Type B pancreatic cell (in vitro differentiated cells): ENCODE results near the gene JAG2. TPM values are rescaled to one million over a fixed set of nuclear protein-coding genes. Genes with fewer than 3 reads are reported as not detected.
"Not testable (repeated sequence)": the region's sequence is repeated elsewhere in the genome, so short reads cannot be mapped to it uniquely, and the experiment has no call there.

Source experiments
- DNase-seq: peaks from one replicate; pipeline ENCODE4 v3.0.0; 2021; ENCODE audit warnings: mixed read lengths; ENCODE audit not compliant: unreplicated experiment; ENCODE audit errors: extremely low spot score
- H3K27ac Mint-ChIP-seq: 2 replicates; pipeline ENCODE4 v1.8.0; 2021; ENCODE audit warnings: mild to moderate bottlenecking, mixed read lengths
- H3K27me3 Mint-ChIP-seq: 2 replicates; pipeline ENCODE4 v1.8.0; 2021; ENCODE audit warnings: mixed read lengths
- H3K36me3 Mint-ChIP-seq: 2 replicates; pipeline ENCODE4 v1.8.0; 2021; ENCODE audit warnings: mixed read lengths
- H3K4me1 Mint-ChIP-seq: one replicate; pipeline ENCODE4 v1.8.0; 2021; ENCODE audit warnings: mixed read lengths; ENCODE audit not compliant: unreplicated experiment
- H3K4me3 Mint-ChIP-seq: 2 replicates; pipeline ENCODE4 v1.8.0; 2021; ENCODE audit warnings: mild to moderate bottlenecking, mixed read lengths
- H3K9me3 Mint-ChIP-seq: 2 replicates; pipeline ENCODE4 v1.8.0; 2021; ENCODE audit warnings: mixed read lengths
- total RNA-seq: library from RNA; stranded (reverse); gene quantifications from 2 replicates; pipeline ENCODE4 v1.2.1, GENCODE V29; 2021; ENCODE audit warnings: low replicate concordance
- TF ChIP-seq, protein P1 (sequence below): fragments of 200-600 bp; sonication (generic); conservative IDR thresholded peaks from 2 replicates; pipeline ENCODE4 v1.5.0; 2021; ENCODE audit warnings: antibody characterized with exemption, mild to moderate bottlenecking

The JAG2 gene
- total RNA-seq, 1 donor from 2014 or later = 16.5 TPM

DNA sequence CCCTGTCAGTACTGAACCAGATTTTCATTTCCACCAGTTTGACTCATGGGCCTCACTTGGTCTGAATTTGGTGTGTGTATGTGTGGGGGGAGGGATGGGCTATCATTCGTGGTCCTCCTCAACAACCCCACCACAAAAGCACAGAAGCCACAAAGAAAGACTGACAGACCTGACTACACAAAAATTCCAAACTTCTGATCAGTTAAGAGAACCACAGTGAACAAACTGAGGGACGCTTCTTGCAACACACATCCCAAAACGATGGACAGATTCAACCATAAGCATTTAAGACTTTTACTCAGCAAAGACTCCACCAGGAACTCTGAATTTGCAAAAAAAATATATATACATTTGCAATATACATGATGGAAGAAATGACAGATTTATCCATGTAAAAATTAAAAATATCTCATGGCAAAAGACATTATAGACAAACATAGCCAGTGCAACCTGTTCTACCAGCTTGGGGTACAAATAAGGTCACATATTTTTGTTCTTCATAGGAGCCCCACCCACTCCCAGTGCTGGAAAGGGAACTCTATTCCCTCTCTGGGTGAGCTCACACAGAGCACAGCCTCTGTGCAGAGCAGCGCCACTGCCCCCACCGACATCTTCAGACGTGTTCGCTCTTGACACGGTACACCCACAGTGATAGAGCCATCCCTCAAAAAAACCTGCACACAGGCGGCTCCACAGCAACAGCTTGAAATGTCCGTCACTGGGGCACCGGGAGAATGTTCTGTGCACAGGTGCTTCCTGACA, 49.7 kb downstream of the JAG2 start:
- H3K4me3 Mint-ChIP-seq = peak overlapping the region; percentile 81
- DNase-seq = peak; percentile 71
- peaks cover 4% of the 10 kb centered on the region for H3K27me3 Mint-ChIP-seq
- peaks cover 12% of the 10 kb centered on the region for H3K9me3 Mint-ChIP-seq
- peak overlapping the region; percentile 97 for H3K27ac Mint-ChIP-seq
- TF ChIP-seq, protein P1, sequence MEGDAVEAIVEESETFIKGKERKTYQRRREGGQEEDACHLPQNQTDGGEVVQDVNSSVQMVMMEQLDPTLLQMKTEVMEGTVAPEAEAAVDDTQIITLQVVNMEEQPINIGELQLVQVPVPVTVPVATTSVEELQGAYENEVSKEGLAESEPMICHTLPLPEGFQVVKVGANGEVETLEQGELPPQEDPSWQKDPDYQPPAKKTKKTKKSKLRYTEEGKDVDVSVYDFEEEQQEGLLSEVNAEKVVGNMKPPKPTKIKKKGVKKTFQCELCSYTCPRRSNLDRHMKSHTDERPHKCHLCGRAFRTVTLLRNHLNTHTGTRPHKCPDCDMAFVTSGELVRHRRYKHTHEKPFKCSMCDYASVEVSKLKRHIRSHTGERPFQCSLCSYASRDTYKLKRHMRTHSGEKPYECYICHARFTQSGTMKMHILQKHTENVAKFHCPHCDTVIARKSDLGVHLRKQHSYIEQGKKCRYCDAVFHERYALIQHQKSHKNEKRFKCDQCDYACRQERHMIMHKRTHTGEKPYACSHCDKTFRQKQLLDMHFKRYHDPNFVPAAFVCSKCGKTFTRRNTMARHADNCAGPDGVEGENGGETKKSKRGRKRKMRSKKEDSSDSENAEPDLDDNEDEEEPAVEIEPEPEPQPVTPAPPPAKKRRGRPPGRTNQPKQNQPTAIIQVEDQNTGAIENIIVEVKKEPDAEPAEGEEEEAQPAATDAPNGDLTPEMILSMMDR = no peak
- H3K4me1 Mint-ChIP-seq = peaks cover 5% of the 10 kb centered on the region
- H3K36me3 Mint-ChIP-seq = no peaks in the 10 kb centered on the region

DNA sequence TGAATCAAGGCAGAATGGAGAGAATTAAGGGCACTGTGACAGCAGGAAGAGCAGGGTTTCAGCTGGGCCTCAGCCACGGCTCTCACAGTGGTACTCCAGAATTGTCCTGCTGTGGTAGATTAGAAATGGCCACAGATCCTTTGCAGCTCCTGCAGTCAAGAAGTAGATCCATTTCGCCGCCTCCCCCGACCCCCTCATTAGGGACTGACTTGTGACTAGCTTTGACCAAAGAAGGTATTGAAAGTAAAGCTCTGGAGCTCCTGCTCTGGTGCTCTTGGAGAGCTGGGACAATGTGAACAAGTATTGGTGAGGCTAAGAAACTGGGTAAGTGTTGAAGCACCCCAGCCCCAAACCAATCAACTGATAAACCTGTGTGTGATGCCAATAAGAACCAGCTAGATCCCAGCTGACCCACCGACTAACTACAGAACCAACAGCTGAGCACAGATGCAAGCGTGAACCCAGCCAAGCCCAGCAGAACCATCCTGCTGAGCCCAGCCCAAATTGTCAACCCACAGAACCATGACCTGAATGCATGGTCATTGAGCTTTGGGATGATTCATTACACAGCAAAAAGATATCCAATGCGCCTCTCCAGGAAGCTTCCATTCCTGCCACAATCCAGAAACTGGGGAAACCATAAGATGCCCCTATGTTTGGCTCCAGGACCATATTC, 50.7 kb downstream of the JAG2 start:
- H3K36me3 Mint-ChIP-seq = no peaks in the 10 kb centered on the region
- TF ChIP-seq, protein P1 = no peak
- H3K9me3 Mint-ChIP-seq = peaks cover 12% of the 10 kb centered on the region
- no peaks in the 10 kb centered on the region for H3K4me1 Mint-ChIP-seq
- DNase-seq = peak; percentile 39
- H3K27me3 Mint-ChIP-seq = no peaks in the 10 kb centered on the region
- peak overlapping the region; percentile 97 for H3K27ac Mint-ChIP-seq
- H3K4me3 Mint-ChIP-seq = no peak overlapping the region

DNA sequence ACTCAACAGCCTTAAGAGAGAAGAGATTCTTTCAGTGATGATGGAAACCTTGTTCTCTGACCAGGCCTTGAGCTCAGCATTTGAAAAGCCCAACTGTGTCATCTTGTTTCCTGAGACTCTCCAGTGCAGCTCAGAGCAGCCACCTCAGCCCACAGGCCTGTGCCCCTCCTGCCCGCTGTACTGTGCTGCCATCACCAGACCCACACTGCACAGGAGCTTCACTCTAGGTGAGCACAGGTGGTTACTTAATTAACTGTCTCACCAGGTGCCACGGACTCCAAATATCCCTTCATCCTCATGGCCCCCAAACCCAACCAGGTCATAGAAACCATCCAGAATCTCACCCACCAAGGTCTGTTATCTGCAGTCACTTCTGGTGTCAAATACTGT, 51.3 kb downstream of the JAG2 start:
- no peak overlapping the region for H3K4me3 Mint-ChIP-seq
- H3K9me3 Mint-ChIP-seq = peaks cover 11% of the 10 kb centered on the region
- TF ChIP-seq, protein P1 = no peak
- no peaks in the 10 kb centered on the region for H3K27me3 Mint-ChIP-seq
- no peaks in the 10 kb centered on the region for H3K36me3 Mint-ChIP-seq
- peak; percentile 11 for DNase-seq
- H3K27ac Mint-ChIP-seq = peak overlapping the region; percentile 97
- no peaks in the 10 kb centered on the region for H3K4me1 Mint-ChIP-seq

DNA sequence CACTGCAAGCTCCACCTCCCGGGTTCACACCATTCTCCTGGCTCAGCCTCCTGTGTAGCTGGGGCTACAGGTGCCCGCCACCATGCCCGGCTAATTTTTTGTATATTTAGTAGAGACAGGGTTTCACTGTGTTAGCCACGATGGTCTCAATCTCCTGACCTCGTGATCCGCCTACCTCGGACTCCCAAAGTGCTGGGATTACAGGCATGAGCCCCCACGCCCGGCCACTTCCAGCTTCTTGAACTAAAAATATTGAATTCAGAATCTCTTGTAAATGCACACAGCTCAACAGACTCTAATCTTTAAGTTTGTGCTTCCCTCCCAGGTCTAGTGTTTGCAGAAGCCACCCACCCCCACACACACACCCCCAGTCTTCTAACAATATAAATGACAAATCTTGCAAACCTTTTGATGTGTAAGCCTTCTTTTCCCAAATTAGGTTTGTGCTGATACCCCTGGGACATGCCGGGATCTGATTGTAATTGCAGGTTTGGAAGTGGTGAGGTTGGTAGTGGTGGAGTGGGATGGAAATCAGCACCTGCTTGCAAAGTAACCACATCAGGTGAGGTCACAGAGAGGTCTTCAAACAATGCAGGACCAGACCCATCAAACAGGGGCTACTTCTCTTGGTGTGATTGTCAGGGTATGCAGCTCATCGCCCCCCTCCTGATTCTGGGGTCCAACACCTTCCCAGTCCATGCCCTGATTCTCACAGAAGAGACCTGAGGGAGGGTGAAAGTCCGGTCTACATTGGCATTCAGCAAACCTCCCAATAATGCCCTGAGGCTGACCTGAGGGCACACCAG, 51.9 kb downstream of the JAG2 start:
- DNase-seq = peak; percentile 39
- no peaks in the 10 kb centered on the region for H3K27me3 Mint-ChIP-seq

DNA sequence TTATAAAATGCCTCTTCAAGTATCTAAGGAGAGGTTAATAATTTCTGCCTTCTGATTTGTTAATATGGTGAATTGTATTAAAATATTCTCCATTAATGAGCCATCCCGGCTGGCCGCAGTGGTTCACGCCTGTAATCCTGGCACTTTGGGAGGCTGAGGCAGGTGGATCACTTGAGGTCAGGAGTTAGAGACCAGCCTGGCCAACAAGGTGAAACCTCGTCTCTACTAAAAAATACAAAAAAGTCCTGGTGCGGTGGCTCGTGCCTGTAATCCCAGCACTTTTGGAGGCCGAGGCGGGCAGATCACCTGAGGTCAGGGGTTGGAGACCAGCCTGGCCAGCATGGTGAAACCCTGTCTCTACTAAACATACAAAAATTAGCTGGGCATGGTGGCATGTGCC, 59.3 kb downstream of the JAG2 start:
- H3K4me1 Mint-ChIP-seq, H3K4me3 Mint-ChIP-seq, H3K36me3 Mint-ChIP-seq, H3K9me3 Mint-ChIP-seq, H3K27ac Mint-ChIP-seq: not testable (repeated sequence)
- DNase-seq = peak; percentile 29
- peaks cover 18% of the 10 kb centered on the region for H3K27me3 Mint-ChIP-seq

More for the DNA sequence above, 51.9 kb downstream of the JAG2 start:
- Mint-ChIP-seq H3K9me3 (peaks cover 7% of the 10 kb centered on the region), H3K27ac (no peak overlapping the region), H3K4me1 (no peaks in the 10 kb centered on the region), H3K36me3 (no peaks in the 10 kb centered on the region), H3K4me3 (no peak overlapping the region)
- TF ChIP-seq, protein P1 = no peak

DNA sequence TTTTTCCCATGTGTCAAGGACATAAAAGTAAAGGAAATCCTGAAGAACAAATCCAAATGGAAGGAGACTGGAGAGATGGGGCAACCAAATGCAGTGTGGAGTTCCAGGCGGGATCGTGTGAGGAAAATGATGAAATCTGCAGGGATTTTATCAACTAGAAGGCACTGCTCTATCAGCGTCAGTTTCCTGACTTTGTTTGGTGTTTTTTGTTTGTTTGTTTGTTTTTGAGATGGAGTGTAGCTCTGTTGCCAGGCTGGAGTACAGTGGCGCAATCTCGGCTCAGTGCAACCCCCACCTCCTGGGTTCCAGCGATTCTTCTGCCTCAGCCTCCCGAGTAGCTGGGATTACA, 60.1 kb downstream of the JAG2 start:
- Mint-ChIP-seq H3K4me3 (no peak overlapping the region), H3K27ac (no peak overlapping the region), H3K36me3 (no peaks in the 10 kb centered on the region), H3K27me3 (peaks cover 18% of the 10 kb centered on the region), H3K4me1 (no peaks in the 10 kb centered on the region), H3K9me3 (peaks cover 7% of the 10 kb centered on the region)
- DNase-seq = no peak
- TF ChIP-seq, protein P1 = no peak
